Measurements from ENCODE around the gene C20orf144.
"Not testable (repeated sequence)": the region's sequence is repeated elsewhere in the genome, so short reads cannot be mapped to it uniquely, and the experiment has no call there.

Gene C20orf144

GRCh38 chr20:33693741-33694638 is 31.9 kb downstream of the C20orf144 start:
- DNase-seq (ENCODE audit: low read depth, low spot score) = no peak

- DNase-seq (ENCODE audit: low read depth, low spot score) = no peak
These were observed 32.5 kb downstream of the C20orf144 start for GRCh38 chr20:33694639-33695012.

GRCh38 chr20:33696448-33696847 is 34.3 kb downstream of the C20orf144 start:
- DNase-seq (ENCODE audit: low read depth, low spot score) = no peak

GRCh38 chr20:33697129-33697528 is 35.0 kb downstream of the C20orf144 start:
- no peak for DNase-seq (ENCODE audit: low read depth, low spot score)

GRCh38 chr20:33698966-33699365 is 36.8 kb downstream of the C20orf144 start:
- DNase-seq (ENCODE audit: low read depth, low spot score) = not testable (repeated sequence)

- not testable (repeated sequence) for DNase-seq (ENCODE audit: low read depth, low spot score)
These were observed 38.7 kb downstream of the C20orf144 start for GRCh38 chr20:33700696-33701441.

- no peak for DNase-seq (ENCODE audit: low read depth, low spot score)
These were observed 39.7 kb downstream of the C20orf144 start for GRCh38 chr20:33701629-33702450.

- DNase-seq (ENCODE audit: low read depth, low spot score) = no peak
These were observed 40.7 kb downstream of the C20orf144 start for GRCh38 chr20:33702861-33703260.

- DNase-seq (ENCODE audit: low read depth, low spot score) = no peak
These were observed 41.5 kb downstream of the C20orf144 start for GRCh38 chr20:33703498-33704137.

GRCh38 chr20:33704197-33704924 is 42.2 kb downstream of the C20orf144 start:
- DNase-seq (ENCODE audit: low read depth, low spot score) = no peak

GRCh38 chr20:33707668-33708067 is 45.5 kb downstream of the C20orf144 start:
- DNase-seq (ENCODE audit: low read depth, low spot score) = no peak

GRCh38 chr20:33709398-33709797 is 47.3 kb downstream of the C20orf144 start:
- DNase-seq (ENCODE audit: low read depth, low spot score) = no peak

- no peak for DNase-seq (ENCODE audit: low read depth, low spot score)
These were observed 47.9 kb downstream of the C20orf144 start for GRCh38 chr20:33709905-33710541.

- no peak for DNase-seq (ENCODE audit: low read depth, low spot score)
These were observed 48.7 kb downstream of the C20orf144 start for GRCh38 chr20:33710681-33711445.

- DNase-seq (ENCODE audit: low read depth, low spot score) = no peak
These were observed 49.3 kb downstream of the C20orf144 start for GRCh38 chr20:33711446-33711738.

All from brain pericyte (primary cell).